ENCODE data around the gene PTPN4.

DNA sequence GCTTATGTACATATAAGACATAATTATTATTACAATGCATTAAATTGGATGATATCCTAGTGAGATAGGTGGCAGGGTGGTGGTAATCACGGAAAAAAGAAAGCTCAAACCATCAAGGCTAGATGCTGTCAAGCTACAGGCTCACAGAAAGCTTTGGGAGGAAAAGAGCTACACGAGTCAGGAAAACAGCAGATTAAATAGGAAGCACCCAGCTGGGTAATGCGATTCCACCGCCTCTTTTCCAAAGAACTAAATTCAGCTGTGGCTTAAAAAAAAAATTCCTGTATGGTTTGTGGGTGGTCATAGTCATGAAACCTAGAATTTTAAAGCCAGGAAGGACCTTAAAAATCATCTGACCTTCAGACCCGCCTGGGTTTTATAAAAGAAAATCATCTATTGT, 23.7 kb upstream of the PTPN4 start:
- no peak for TF ChIP-seq JUN (IDR thresholded peaks at IDR 0.05; ENCODE audit: borderline replicate concordance, insufficient read depth, insufficient read length, low read depth)
- no peak for TF ChIP-seq CTCF (IDR thresholded peaks at IDR 0.05; ENCODE audit: extremely low read depth in 1 of 2, insufficient read depth in 1 of 2, low read depth in 1 of 2, low read length in 2 of 2)
- TF ChIP-seq POLR2AphosphoS5 (IDR thresholded peaks at IDR 0.05; ENCODE audit: insufficient read depth, low read depth, low read length), result no peak
- TF ChIP-seq GATA2 (IDR thresholded peaks at IDR 0.05; ENCODE audit: insufficient read depth, insufficient read length, low read depth, low read length), result no peak
- no peak for TF ChIP-seq FOS (IDR thresholded peaks at IDR 0.05; ENCODE audit: borderline replicate concordance, insufficient read depth, low read length)
- TF ChIP-seq POLR2A (IDR thresholded peaks at IDR 0.05; ENCODE audit: low read depth, low read length), result no peak
